ENCODE measurements around the gene ARID1B.

DNA sequence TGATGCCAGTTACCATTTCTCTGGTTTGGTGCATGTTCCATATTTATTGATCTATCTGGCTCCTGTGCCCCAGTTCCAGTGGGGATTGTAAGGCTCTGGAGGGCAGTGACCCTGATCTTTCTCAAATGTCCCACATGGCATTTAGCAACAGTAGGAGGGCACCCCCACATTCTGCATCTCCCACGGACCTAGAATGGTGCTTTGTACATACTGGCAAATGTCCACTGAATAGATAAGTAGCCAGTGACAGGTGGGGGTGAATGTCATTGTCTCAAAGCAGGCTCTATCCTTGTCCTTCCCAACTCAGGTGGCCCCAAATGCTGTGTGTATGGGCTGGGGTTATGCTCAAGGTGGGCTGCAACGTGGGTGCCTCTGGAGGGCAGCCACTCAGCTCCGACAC is 462.0 kb downstream of the ARID1B start:
- TF ChIP-seq, protein P1, sequence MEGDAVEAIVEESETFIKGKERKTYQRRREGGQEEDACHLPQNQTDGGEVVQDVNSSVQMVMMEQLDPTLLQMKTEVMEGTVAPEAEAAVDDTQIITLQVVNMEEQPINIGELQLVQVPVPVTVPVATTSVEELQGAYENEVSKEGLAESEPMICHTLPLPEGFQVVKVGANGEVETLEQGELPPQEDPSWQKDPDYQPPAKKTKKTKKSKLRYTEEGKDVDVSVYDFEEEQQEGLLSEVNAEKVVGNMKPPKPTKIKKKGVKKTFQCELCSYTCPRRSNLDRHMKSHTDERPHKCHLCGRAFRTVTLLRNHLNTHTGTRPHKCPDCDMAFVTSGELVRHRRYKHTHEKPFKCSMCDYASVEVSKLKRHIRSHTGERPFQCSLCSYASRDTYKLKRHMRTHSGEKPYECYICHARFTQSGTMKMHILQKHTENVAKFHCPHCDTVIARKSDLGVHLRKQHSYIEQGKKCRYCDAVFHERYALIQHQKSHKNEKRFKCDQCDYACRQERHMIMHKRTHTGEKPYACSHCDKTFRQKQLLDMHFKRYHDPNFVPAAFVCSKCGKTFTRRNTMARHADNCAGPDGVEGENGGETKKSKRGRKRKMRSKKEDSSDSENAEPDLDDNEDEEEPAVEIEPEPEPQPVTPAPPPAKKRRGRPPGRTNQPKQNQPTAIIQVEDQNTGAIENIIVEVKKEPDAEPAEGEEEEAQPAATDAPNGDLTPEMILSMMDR (conservative IDR thresholded peaks at IDR 0.05; ENCODE audit: low read depth, low read length) = no peak
- TF ChIP-seq EZH2 (IDR thresholded peaks at IDR 0.05; ENCODE audit: borderline replicate concordance, low read depth, low read length, poor library complexity, severe bottlenecking) = no peak
